Uterus (tissue), 4 donors: Measurements from ENCODE around the gene MINDY4. TPM values are rescaled to one million over a fixed set of nuclear protein-coding genes. Genes with fewer than 3 reads are reported as not detected.
A peak's percentile ranks its signal among the peaks of the same experiment; 100 is the strongest.

Experiments
- DNase-seq, 2 donors: peaks; one replicate each; pipeline ENCODE4 v3.0.0-alpha.2; 2019 to 2020
- H3K27ac ChIP-seq, 2 donors: fragments of 200-600 bp; sonication (generic); 1 replicate in 1 of 2; 2 replicates in 1 of 2; pipeline ENCODE4 v1.5.1; 2016 to 2018
- H3K27me3 ChIP-seq, 2 donors: fragments of 200-600 bp; sonication (generic); one replicate each; pipeline ENCODE4 v1.5.1; 2018 to 2019; ENCODE audit warnings: control low read depth in 1 of 2
- H3K36me3 ChIP-seq, 2 donors: fragments of 200-600 bp; sonication (generic); one replicate each; pipeline ENCODE4 v1.5.1; 2019; ENCODE audit warnings: control low read depth in 1 of 2
- H3K4me1 ChIP-seq, 2 donors: fragments of 200-600 bp; sonication (generic); one replicate each; pipeline ENCODE4 v1.5.1; 2018 to 2019; ENCODE audit warnings: control low read depth in 1 of 2
- H3K4me3 ChIP-seq, 2 donors: fragments of 200-600 bp; sonication (generic); 1 replicate in 1 of 2; 2 replicates in 1 of 2; pipeline ENCODE4 v1.5.1; 2018 to 2019; ENCODE audit warnings: mild to moderate bottlenecking in 1 of 2
- H3K9me3 ChIP-seq, 2 donors: fragments of 200-600 bp; sonication (generic); one replicate each; pipeline ENCODE4 v1.5.1; 2019; ENCODE audit warnings: control low read depth in 1 of 2
- CTCF ChIP-seq, 4 experiments: fragments of 200-600 bp in 2 of 4; fragments of 450-650 bp in 2 of 4; sonication (generic) in 2 of 4; IDR thresholded peaks; one replicate each; pipeline ENCODE4 v1.5.1; 2016 to 2019; ENCODE audit warnings: antibody characterized with exemption in 4 of 4, mild to moderate bottlenecking in 2 of 4, moderate library complexity in 1 of 4
- POLR2A ChIP-seq, 2 donors: fragments of 450-650 bp; IDR thresholded peaks; one replicate each; pipeline ENCODE4 v1.6.1; 2016; ENCODE audit warnings: antibody characterized with exemption in 2 of 2, mild to moderate bottlenecking in 1 of 2, moderate library complexity in 1 of 2
- intact Hi-C: fragments of 100-400 bp; cut with DNase I; formaldehyde crosslinking; loops from one replicate; pipeline ENCODE4 v1.15.1; 2023; ENCODE audit warnings: low total_unique reads
- total RNA-seq, 4 donors: library from RNA; depleted of rRNA in 3 of 4; stranded (reverse); fragments of >200 nt in 3 of 4; gene quantifications; one replicate each; pipeline versions ENCODE4 v1.1.0 to v1.2.4, GENCODE V29; 2014 to 2023
- donor health status: DM: yes; HTN: yes; CAD: no.

MINDY4 gene
- total RNA-seq, 4 donors from 2014 or later = 14.7 to 23.8 (median 16.9) TPM

DNA sequence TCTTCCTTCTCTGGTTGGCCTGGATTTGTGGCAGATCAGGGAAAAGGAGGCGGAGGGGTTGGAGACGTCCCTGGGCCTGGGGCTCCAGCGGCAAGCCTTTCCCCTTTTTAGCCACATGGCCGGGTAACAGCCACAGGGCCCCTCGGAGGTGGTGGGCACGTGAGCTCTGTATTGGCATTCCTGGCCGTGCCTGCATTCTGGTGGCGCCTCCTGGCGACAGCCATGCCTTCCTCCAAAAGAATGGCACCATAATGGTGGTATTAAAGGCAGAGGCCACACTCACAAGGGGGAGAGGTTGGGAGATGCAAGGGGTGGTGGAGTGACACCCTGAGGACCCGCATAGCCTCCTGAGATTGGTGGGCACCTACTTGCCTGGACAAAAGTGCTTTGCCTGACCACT lies 137.5 kb downstream of the MINDY4 start:
- no peaks in the 10 kb centered on the region for H3K9me3 ChIP-seq
- TF ChIP-seq CTCF (IDR thresholded peaks at IDR 0.05) (no peak), POLR2A (IDR thresholded peaks at IDR 0.05) (no peak)
- H3K4me1 ChIP-seq = peaks cover 0 to 6% of the 10 kb centered on the region in 2 donors
- H3K27me3 ChIP-seq = no peaks in the 10 kb centered on the region
- no peak overlapping the region for H3K27ac ChIP-seq
- no peak overlapping the region for H3K4me3 ChIP-seq
- no peaks in the 10 kb centered on the region for H3K36me3 ChIP-seq
- no peak for DNase-seq
- intact Hi-C loops = no loop called here

DNA sequence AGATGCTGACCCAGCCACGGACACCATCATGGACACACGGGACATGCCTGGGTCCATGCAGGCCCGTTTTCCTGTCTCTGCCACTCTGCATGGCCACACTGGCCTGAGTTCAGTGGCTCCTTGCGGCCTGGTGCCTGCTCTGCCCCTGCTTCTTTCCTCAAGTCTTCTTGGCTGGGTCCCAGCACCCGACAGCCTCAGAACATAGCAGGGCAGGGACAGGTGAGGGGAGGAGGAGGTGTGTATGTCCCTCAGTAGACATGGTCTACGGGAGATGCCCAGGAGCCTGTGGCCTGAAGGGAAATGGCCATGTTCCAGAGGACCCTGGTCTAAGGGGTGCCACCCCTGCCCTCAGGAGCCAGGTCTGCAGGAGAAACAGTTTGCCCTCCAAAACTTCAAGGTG lies 138.2 kb downstream of the MINDY4 start:
- intact Hi-C loops = no loop called here
- no peak for TF ChIP-seq POLR2A (IDR thresholded peaks at IDR 0.05)
- no peak for TF ChIP-seq CTCF (IDR thresholded peaks at IDR 0.05)
- Histone ChIP-seq H3K27ac (no peak overlapping the region), H3K36me3 (no peaks in the 10 kb centered on the region), H3K27me3 (no peaks in the 10 kb centered on the region), H3K9me3 (no peaks in the 10 kb centered on the region), H3K4me1 (peaks cover 0 to 6% of the 10 kb centered on the region in 2 donors), H3K4me3 (no peak overlapping the region)
- DNase-seq = no peak

- Histone ChIP-seq H3K36me3 (no peaks in the 10 kb centered on the region), H3K4me3 (no peak overlapping the region), H3K4me1 (peaks cover 0 to 6% of the 10 kb centered on the region in 2 donors), H3K27me3 (no peaks in the 10 kb centered on the region), H3K9me3 (no peaks in the 10 kb centered on the region), H3K27ac (peak overlapping the region; percentile 34 to 68)
- no peak for DNase-seq
- intact Hi-C loops = no loop called here
- TF ChIP-seq CTCF (IDR thresholded peaks at IDR 0.05) (no peak), POLR2A (IDR thresholded peaks at IDR 0.05) (no peak)
Observed at GRCh38 chr7:30910411-30911073, 139.3 kb downstream of the MINDY4 start.

GRCh38 chr7:30911133-30911532 lies 139.9 kb downstream of the MINDY4 start:
- TF ChIP-seq CTCF (IDR thresholded peaks at IDR 0.05) (no peak), POLR2A (IDR thresholded peaks at IDR 0.05) (no peak)
- no peak for DNase-seq
- H3K4me3 ChIP-seq = no peak overlapping the region
- no peaks in the 10 kb centered on the region for H3K36me3 ChIP-seq
- no peaks in the 10 kb centered on the region for H3K27me3 ChIP-seq
- H3K27ac ChIP-seq = peak overlapping the region; percentile 34 to 68
- no peaks in the 10 kb centered on the region for H3K9me3 ChIP-seq
- intact Hi-C loops = no loop called here
- peaks cover 0 to 6% of the 10 kb centered on the region in 2 donors for H3K4me1 ChIP-seq

DNA sequence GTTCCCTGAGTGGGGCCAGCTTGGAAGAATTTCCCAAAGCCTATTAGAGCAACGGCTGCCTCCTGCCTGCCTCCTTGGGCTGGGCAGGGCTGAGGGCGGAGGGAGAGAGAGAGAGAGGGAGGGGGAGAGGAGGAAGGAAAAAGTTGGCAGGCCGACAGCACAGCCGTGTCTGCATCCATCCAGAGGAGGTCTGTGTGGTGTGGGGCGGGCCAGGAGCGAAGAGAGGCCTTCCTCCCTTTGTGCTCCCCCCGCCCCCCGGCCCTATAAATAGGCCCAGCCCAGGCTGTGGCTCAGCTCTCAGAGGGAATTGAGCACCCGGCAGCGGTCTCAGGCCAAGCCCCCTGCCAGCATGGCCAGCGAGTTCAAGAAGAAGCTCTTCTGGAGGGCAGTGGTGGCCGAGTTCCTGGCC lies 140.3 kb downstream of the MINDY4 start, which contains the start of gene AQP1:
Gene AQP1 (plus strand): TSS at position 293 of the 409 bp plus-strand sequence. CDS start 57 bp downstream, at position 350.
- H3K9me3 ChIP-seq = no peaks in the 10 kb centered on the region
- intact Hi-C loops = no loop called here
- H3K4me1 ChIP-seq = peaks cover 0 to 6% of the 10 kb centered on the region in 2 donors
- H3K27ac ChIP-seq = peak within 1 kb of the TSS; percentile 34 to 68
- DNase-seq = peak; percentile 69 to 76
- no peaks in the 10 kb centered on the region for H3K27me3 ChIP-seq
- TF ChIP-seq POLR2A (IDR thresholded peaks at IDR 0.05) = peak in 1 of 2 donors; percentile 75
- no peak for TF ChIP-seq CTCF (IDR thresholded peaks at IDR 0.05)
- peak within 1 kb of the TSS; percentile 9 to 16 for H3K4me3 ChIP-seq
- no peaks in the 10 kb centered on the region for H3K36me3 ChIP-seq
